ENCODE measurements around the gene ZNF586. TPM values are rescaled to one million over a fixed set of nuclear protein-coding genes. Genes with fewer than 3 reads are reported as not detected.
"Not testable (repeated sequence)": the region's sequence is repeated elsewhere in the genome, so short reads cannot be mapped to it uniquely, and the experiment has no call there.

Gene ZNF586
- total and polyA plus RNA-seq, 3 donors from 2014 or later, result 6.7 to 28.3 (median 20.3) TPM

GRCh38 chr19:57817976-57818375 is 48.5 kb downstream of the ZNF586 start:
- 94 to 95% methylated on average over 14 of the region's 14 CpGs for WGBS, 2 donors
- H3K27ac ChIP-seq, result no peak overlapping the region
- H3K27me3 ChIP-seq, result no peaks in the 10 kb centered on the region
- no peak for TF ChIP-seq POLR2A (IDR thresholded peaks at IDR 0.05)
- TF ChIP-seq, protein P1, sequence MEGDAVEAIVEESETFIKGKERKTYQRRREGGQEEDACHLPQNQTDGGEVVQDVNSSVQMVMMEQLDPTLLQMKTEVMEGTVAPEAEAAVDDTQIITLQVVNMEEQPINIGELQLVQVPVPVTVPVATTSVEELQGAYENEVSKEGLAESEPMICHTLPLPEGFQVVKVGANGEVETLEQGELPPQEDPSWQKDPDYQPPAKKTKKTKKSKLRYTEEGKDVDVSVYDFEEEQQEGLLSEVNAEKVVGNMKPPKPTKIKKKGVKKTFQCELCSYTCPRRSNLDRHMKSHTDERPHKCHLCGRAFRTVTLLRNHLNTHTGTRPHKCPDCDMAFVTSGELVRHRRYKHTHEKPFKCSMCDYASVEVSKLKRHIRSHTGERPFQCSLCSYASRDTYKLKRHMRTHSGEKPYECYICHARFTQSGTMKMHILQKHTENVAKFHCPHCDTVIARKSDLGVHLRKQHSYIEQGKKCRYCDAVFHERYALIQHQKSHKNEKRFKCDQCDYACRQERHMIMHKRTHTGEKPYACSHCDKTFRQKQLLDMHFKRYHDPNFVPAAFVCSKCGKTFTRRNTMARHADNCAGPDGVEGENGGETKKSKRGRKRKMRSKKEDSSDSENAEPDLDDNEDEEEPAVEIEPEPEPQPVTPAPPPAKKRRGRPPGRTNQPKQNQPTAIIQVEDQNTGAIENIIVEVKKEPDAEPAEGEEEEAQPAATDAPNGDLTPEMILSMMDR (IDR thresholded peaks at IDR 0.05), result no peak
- H3K4me1 ChIP-seq, result peaks cover 6% of the 10 kb centered on the region
- no peaks in the 10 kb centered on the region for H3K36me3 ChIP-seq (ENCODE audit: low read depth, missing control alignments)
- no peaks in the 10 kb centered on the region for H3K9me3 ChIP-seq
- intact Hi-C loops (cut with DNase I; ENCODE audit: low total_unique reads), result no loop called here
- no peak for DNase-seq
- H3K4me3 ChIP-seq, result no peak overlapping the region

GRCh38 chr19:57818378-57818777 is 48.9 kb downstream of the ZNF586 start:
- 82 to 91% methylated on average over 7 of the region's 7 CpGs for WGBS, 2 donors
- no peak overlapping the region for H3K27ac ChIP-seq
- intact Hi-C loops (cut with DNase I; ENCODE audit: low total_unique reads), result no loop called here

DNA sequence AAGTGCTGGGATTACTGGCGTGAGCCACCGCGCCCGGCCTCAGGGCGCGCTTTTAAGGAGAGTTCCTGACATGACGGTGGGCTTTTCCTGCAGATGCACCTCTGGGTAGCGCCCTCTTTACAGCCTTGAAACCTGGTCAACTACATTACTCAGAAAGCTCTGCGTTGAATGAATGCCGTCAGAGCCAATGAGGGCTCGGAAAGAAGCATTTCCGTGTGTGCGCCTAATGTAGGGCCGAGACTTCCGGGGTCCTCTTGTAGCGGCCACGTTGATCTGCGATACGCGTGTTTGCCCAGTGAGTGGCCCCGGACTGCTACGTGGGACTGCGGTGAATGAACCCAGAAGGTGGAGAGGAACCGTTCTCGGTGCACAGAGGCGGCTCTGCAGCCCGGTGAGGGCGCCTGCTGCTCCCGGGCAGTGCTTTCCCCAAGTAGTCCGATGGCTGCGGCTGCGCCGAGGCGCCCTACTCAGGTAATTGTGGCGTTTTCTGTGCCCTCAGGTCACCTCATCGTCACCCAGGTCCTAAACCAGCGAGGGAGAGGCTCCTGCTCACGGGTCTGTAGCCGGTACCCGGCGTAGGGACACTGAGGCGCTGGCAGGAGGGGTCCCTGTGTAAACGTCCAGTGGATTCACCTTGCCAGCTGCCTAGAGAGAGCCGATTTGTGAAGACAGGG is 50.1 kb downstream of the ZNF586 start:
- Histone ChIP-seq H3K9me3 (no peaks in the 10 kb centered on the region), H3K4me3 (peak overlapping the region; percentile 76), H3K27me3 (no peaks in the 10 kb centered on the region), H3K27ac (peak overlapping the region; percentile 58 to 72), H3K36me3 (ENCODE audit: low read depth, missing control alignments) (no peaks in the 10 kb centered on the region), H3K4me1 (peaks cover 6% of the 10 kb centered on the region)
- no peak for TF ChIP-seq POLR2A (IDR thresholded peaks at IDR 0.05)
- TF ChIP-seq, protein P1 (IDR thresholded peaks at IDR 0.05), result no peak
- DNase-seq, result peak; percentile 94
- 0 to 1% methylated on average over 26 to 42 of the region's 44 CpGs for WGBS, 2 donors
- intact Hi-C loops (cut with DNase I; ENCODE audit: low total_unique reads), result no loop called here

More at GRCh38 chr19:57818378-57818777, 48.9 kb downstream of the ZNF586 start:
- TF ChIP-seq, protein P1 (IDR thresholded peaks at IDR 0.05), result no peak
- TF ChIP-seq POLR2A (IDR thresholded peaks at IDR 0.05), result no peak
- Histone ChIP-seq H3K4me1 (peaks cover 6% of the 10 kb centered on the region), H3K4me3 (no peak overlapping the region), H3K36me3 (ENCODE audit: low read depth, missing control alignments) (no peaks in the 10 kb centered on the region), H3K9me3 (no peaks in the 10 kb centered on the region), H3K27me3 (no peaks in the 10 kb centered on the region)
- DNase-seq, result no peak

DNA sequence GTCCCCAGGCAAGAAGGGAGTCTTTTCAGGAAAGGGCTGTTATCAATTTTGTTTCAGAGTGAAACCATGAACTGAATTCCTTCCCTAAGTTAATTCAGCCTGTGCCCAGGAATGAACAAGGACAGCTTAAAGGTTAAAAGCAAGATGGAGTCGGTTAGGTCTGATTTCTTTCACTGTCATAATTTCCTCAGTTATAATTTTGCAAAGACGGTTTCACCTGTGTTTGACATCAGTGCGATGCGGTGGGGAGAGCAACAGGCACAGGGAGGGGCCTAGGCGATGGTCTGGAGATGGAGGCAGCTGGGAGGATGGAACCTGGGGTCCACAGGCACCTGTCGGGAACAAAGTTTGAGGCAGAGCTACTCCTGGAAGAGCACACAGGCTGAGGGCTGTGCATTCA is 51.1 kb downstream of the ZNF586 start:
- no peaks in the 10 kb centered on the region for H3K27me3 ChIP-seq
- H3K4me1 ChIP-seq, result peaks cover 6% of the 10 kb centered on the region
- H3K36me3 ChIP-seq (ENCODE audit: low read depth, missing control alignments), result no peaks in the 10 kb centered on the region
- intact Hi-C loops (cut with DNase I; ENCODE audit: low total_unique reads), result no loop called here
- 58 to 71% methylated on average over 6 of the region's 6 CpGs for WGBS, 2 donors
- H3K27ac ChIP-seq, result peak overlapping the region in 1 of 2 donors; percentile 39
- DNase-seq, result no peak
- no peaks in the 10 kb centered on the region for H3K9me3 ChIP-seq
- TF ChIP-seq POLR2A (IDR thresholded peaks at IDR 0.05), result no peak
- TF ChIP-seq, protein P1 (IDR thresholded peaks at IDR 0.05), result no peak
- peak overlapping the region; percentile 76 for H3K4me3 ChIP-seq

DNA sequence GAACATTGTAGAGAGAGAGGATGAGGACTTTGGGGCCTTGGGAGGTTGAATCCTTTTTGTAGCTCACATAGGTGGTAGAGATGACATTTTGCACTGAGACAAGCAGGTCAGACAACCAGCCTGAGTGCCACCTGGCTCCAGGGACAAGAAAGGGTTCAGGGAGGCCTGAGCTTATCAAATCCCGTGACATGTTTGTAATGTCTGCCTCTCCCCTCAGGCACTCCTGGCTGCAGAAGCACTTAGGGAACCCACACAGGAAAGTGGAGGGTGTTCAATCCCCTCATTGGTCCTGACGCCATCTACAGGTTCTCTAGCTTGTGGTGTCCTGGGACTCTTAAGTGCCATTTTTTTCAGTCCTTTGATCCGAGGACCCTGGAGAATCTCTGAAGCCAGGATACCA is 51.6 kb downstream of the ZNF586 start:
- H3K4me1 ChIP-seq; H3K9me3 ChIP-seq; H3K36me3 ChIP-seq (ENCODE audit: low read depth, missing control alignments); H3K4me3 ChIP-seq; H3K27me3 ChIP-seq; intact Hi-C loops (cut with DNase I; ENCODE audit: low total_unique reads); DNase-seq; H3K27ac ChIP-seq: not testable (repeated sequence)
- 55 to 71% methylated on average over 2 of the region's 3 CpGs for WGBS, 2 donors

GRCh38 chr19:57821501-57821900 is 52.0 kb downstream of the ZNF586 start:
- H3K27me3 ChIP-seq; H3K9me3 ChIP-seq; H3K4me1 ChIP-seq; H3K27ac ChIP-seq; H3K4me3 ChIP-seq; intact Hi-C loops (cut with DNase I; ENCODE audit: low total_unique reads); DNase-seq; H3K36me3 ChIP-seq (ENCODE audit: low read depth, missing control alignments): not testable (repeated sequence)
- WGBS, 2 donors, result 100% methylated on average over 3 of the region's 3 CpGs

- H3K9me3 ChIP-seq; DNase-seq; H3K4me3 ChIP-seq; H3K27me3 ChIP-seq; H3K36me3 ChIP-seq (ENCODE audit: low read depth, missing control alignments); intact Hi-C loops (cut with DNase I; ENCODE audit: low total_unique reads); H3K27ac ChIP-seq; H3K4me1 ChIP-seq: not testable (repeated sequence)
- WGBS, 2 donors, result 78 to 95% methylated on average over 2 of the region's 2 CpGs
Measured at GRCh38 chr19:57823155-57823554, 53.7 kb downstream of the ZNF586 start.

GRCh38 chr19:57823608-57824007 is 54.1 kb downstream of the ZNF586 start:
- intact Hi-C loops (cut with DNase I; ENCODE audit: low total_unique reads); H3K27me3 ChIP-seq; H3K27ac ChIP-seq; H3K4me1 ChIP-seq; H3K4me3 ChIP-seq; H3K36me3 ChIP-seq (ENCODE audit: low read depth, missing control alignments); H3K9me3 ChIP-seq; DNase-seq: not testable (repeated sequence)
- 68 to 74% methylated on average over 4 of the region's 4 CpGs for WGBS, 2 donors
